Heart left ventricle (tissue), 13 donors: Measurements from ENCODE around the gene KIF26A.

Experiments
- POLR2A ChIP-seq, 2 donors: fragments of 450-650 bp; IDR thresholded peaks; one replicate each; pipeline ENCODE4 v1.6.1; 2017; ENCODE audit warnings: antibody characterized with exemption in 2 of 2, mild to moderate bottlenecking in 2 of 2, moderate library complexity in 2 of 2
- TF ChIP-seq, protein P1 (sequence below), 12 donors: fragments of 200-600 bp; sonication (generic) in 4 of 12; IDR thresholded peaks; one replicate each; pipeline versions ENCODE4 v1.5.0 to v1.8.0; 2018 to 2022; ENCODE audit warnings: antibody characterized with exemption in 12 of 12, mild to moderate bottlenecking in 5 of 12
- donor health status: ischemic (EF 13 %, LVEDD 7.1; RV severe dilation, severe dysfunction).
- donor health status: DM: no; HTN: yes; CAD: no.
- donor health status: DM: no; HTN: no; CAD: no.
- donor health status: ischemic (EF 25% LVEDD 6.9; RV normal size, moderate dysfunction).
- donor health status: ischemic (EF 25% LVEDD 5.7; RV mildly dilated, moderate dysfunction).
- donor health status: ischemic (EF 35%, LVEDD 5.7; RV mildly dilated, moderate dysfunction).
- donor health status: nonischemic (EF 11% LVEDD 7.7; RV severe dilation, severe dysfunction).
- donor health status: DM: yes; HTN: yes; CAD: no.
- donor health status: PGD.
- donor health status: ischemic (EF 29% LVEDD 5.4; RV normal size, mild dysfunction).
- donor health status: nonischemic (EF 23%, LVEDD 6.1; RV moderate dilation, normal function).

DNA sequence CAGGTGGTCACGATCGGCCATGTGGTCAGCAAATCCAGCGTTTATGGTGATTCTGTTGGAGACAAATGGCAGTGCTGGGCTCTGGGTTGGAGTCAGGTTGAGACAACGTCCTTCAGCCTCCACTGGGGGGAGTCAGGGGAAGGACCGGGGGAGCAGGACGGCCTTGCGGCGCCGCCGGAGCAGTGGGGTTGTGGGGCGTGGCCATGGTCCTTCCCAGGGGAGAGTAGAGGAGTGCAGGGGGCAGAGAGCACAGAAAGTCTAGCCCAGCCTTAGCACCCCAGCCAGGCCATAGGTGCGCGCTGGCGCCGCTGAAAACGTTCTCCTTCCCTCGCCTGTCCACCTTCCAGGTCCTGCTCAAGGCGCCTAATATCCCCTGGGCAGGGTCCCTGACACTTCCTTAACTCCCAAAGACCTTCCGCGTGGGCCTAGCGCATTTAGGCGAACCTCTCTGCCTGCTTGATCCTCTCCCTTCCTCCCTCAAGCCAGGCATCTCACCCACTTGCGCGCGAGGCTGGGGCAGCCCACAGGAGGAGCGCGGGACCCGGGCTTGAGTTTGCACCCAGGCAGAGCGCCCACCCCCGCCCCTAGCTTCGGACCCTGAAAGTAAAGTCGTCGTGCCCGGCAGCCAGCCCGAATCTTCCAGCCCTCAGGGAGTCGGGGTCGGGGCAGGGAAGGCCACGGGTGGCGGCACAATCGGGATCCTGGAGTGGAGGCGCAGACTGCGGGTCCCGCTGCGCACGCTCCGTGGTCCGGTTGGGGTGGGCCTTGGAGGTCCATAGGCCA is 3.1 kb upstream of the KIF26A start:
- TF ChIP-seq, protein P1, sequence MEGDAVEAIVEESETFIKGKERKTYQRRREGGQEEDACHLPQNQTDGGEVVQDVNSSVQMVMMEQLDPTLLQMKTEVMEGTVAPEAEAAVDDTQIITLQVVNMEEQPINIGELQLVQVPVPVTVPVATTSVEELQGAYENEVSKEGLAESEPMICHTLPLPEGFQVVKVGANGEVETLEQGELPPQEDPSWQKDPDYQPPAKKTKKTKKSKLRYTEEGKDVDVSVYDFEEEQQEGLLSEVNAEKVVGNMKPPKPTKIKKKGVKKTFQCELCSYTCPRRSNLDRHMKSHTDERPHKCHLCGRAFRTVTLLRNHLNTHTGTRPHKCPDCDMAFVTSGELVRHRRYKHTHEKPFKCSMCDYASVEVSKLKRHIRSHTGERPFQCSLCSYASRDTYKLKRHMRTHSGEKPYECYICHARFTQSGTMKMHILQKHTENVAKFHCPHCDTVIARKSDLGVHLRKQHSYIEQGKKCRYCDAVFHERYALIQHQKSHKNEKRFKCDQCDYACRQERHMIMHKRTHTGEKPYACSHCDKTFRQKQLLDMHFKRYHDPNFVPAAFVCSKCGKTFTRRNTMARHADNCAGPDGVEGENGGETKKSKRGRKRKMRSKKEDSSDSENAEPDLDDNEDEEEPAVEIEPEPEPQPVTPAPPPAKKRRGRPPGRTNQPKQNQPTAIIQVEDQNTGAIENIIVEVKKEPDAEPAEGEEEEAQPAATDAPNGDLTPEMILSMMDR (IDR thresholded peaks at IDR 0.05), result peak in 6 of 12 donors; percentile 5 to 38 (median 24)
- no peak for TF ChIP-seq POLR2A (IDR thresholded peaks at IDR 0.05)
